NCI-H128 (cell line): ENCODE results near the gene ARHGAP22.

Experiments
- DNase-seq: peaks from one replicate; lab custom pipeline; 2025; ENCODE audit not compliant: unreplicated experiment; lab: John Stamatoyannopoulos, UW

Gene ARHGAP22

DNA sequence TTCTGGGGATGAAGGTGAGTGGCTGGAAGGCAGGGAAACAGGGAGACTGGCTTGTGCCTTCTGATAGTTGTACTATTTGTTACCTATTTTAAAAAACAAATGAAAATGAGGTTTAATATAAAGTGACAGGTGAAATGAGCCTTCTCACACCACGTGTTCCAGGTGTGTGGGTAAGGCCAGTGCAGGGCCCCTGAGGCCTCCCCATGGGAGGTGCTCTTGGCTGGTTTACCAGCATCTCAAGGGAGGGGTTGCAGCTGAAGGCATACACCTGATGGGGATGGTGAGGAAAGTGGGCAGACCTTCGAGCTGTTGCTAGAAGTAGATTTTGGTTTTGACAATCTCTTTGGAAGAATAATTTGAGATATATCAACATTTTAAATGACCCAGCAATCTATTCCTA, 103.6 kb downstream of the ARHGAP22 start:
- DNase-seq: no peak

DNA sequence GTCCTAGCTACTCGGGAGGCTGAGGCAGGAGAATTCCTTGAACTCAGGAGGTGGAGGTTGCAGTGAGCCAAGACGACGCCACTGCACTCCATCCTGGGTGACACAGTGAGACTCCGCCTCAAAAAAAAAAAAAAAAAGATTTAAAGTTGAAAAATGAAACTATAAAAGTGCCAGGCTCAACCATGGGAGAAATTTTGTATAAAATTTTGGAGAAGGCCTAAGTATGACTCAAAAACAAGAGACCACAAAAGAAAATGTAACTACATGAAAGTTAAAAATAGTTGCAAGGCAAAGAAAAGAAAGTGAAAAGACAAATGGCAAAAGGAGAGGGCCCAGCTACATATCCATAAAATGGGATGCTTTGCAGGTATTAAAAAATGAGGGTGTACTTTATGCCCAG, 104.1 kb downstream of the ARHGAP22 start:
- no peak for DNase-seq

DNA sequence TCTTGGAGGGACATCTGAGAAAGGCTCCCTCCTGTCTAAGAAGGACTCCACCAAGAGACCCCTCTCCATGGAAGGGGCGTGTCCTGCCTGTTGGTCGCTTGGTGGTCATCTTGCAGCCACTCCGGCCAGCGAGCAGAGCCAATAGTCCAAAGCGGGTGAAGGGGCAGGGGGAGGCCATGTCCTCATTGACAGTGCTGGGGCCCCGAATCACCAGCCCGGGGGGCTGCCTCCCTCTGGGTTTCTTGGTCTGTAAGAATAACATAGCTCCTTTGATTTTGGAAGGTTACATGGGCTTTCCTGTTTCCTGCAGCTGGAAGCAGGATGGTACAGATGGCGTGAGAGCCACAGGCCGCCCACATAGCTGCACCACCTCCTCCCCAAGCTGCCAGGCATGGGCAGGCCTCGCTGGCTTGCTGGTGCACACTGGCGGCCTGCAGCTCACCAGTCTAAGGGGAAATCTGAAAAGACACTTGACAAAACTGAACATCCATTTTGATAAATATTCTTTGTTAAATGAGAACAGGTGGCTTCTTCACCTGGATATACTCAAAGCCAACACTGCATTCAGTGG, 105.8 kb downstream of the ARHGAP22 start:
- no peak for DNase-seq

GRCh38 chr10:48497780-48498770, 106.8 kb downstream of the ARHGAP22 start:
- no peak for DNase-seq

GRCh38 chr10:48496831-48497779, 107.8 kb downstream of the ARHGAP22 start:
- no peak for DNase-seq

- DNase-seq: no peak
Observed at GRCh38 chr10:48496105-48496830, 108.6 kb downstream of the ARHGAP22 start.

GRCh38 chr10:48495282-48496045, 109.4 kb downstream of the ARHGAP22 start:
- no peak for DNase-seq

DNA sequence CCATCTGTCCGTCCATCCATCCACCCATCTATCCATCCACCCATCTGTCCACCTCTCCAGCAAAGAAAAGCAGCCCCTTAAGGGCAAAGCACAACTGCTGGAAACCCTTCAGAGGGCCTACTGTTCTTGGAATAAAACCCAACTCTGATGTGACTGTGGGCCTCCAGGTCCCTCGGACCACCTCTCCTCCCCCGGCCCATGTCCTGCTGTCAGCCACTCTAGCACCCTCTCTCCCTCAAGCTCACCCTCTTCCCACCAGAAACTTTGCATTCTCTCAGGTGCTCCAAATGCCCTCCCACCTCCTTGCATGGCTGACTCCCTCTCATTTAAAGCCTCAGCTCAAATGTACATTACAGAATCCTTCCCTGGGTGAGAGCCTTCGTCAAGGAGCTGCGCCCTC, 110.3 kb downstream of the ARHGAP22 start:
- no peak for DNase-seq

GRCh38 chr10:48494073-48494472, 110.8 kb downstream of the ARHGAP22 start:
- DNase-seq: no peak

DNA sequence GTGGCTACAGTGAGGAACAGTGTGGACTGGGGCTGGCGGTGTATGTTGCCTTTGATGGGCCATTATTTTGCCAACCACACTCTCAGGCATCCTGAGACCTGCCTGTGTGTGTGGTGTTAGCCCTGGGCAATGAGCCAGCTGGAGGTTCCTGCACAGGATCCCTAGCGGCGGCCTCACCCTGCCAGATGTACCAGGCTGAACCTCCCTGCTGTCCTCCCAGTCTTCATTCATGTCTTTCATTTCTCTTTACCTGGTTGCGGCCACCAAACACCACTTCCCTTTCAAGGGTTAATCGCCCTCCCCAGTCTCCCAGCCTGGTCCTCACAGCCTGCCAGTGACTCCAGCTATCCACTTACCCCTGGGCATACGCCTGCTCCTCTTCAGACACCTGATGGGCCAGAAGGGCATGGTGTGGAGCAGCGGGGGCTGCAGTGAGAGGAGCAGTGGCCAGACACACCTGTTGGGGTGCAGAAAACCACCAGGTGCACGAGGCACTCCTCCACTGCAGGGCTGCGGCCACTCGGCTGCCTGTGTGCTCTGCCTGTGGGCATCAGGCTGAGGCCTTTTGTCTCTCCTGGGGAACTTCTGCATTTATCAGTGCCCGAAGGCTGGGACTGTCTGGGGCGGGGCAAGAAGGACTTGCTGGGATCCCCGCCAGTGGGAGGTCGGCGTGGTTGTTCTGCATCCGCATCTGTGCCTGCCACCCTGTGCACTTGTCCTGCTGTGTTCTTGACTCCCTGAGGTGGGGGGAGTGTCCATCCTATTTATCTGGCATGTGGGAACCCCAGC, 111.6 kb downstream of the ARHGAP22 start:
- no peak for DNase-seq

DNA sequence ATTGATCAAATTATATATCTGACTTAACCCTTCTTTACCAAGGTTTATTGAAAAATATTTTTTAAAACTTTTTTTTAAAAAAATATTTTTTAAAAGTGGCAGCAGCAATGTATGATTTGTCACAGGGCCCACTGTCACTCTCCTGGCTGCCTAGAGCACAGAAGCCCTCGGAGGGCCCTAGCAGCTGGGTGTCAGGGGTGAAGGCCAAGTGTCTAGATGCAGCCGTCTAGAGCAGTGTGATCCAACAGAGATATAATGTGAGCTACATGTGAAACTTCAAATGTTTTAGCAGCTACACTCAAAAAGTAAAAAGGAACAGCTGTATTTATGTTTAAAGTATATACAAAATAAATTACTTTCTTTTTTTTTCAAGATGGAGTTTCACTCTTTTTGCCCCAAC, 112.7 kb downstream of the ARHGAP22 start:
- DNase-seq: no peak

DNA sequence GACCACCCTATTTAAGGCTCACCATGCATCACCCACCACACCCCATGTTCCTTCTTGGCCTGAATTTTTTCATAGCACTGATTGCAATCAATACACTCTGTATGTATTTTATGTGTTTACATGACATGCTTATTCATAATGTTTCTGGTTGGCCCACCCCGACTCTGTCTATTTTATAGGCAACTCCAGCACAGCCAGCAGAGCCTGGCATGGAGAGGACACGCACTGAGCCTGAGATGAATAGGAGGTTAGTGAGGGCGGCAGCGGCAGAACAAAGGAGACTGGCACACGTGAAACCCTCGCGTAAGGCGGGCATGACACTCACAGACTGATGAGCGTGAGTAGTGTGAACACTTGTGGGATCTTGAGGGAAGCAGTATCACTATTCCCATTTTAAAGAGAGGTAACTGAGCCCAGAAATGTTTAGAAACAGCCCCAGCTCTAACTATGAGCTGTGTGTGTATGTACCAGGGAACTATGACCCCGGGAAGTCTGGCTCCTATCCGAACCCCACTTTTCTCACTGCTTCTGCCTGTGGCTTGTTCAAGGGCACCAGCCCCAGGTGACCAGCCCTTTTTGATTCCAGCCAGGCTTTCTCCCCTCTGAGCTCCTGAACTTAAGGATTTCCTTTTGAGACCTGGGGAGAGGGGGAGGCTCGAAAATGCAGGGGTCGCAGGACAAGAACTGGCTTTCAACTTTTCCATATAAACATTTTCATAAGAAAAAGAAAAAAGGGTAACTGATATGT, 113.3 kb downstream of the ARHGAP22 start:
- no peak for DNase-seq

DNA sequence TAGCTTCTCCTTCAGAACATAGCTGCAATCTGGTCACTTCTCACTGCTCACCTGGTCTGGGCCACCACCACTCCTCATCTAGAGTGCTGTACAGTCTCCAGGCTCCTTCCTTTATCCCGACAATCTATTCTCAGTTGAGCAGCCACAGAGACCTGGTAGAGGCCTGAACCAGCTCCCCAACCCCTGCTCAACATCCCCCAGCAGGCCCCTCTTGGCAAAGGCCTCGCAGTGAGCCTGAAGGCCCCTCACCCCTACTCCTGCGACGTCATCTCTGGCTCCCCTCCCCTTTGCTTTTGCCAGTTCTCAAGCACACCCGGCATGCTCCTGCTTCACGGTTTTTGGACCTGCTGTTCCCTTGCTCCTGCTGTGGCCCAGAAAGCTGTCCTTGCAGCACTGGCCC, 113.9 kb downstream of the ARHGAP22 start:
- DNase-seq: no peak

- no peak for DNase-seq
Observed at GRCh38 chr10:48490571-48490940, 114.3 kb downstream of the ARHGAP22 start.

DNA sequence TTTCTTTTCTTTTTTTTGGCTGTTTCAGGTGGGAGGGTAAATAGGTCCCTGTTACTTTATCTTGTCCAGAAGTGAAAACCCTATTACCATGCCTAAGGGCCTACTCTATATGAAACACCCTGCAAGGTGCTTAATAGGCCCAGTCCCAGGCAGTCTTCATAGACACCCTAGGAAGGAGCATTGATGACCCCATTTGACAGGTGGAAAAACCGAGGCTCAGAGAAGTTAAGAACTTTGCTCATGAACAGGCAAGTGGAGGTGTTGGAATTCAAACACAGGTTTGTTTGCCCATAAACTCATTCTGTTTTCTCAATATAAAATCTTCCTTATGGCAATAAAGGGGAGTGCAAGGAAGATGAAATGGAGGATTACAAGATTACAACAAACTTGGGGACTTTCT, 115.8 kb downstream of the ARHGAP22 start:
- no peak for DNase-seq

- no peak for DNase-seq
Observed at GRCh38 chr10:48487244-48487643, 117.6 kb downstream of the ARHGAP22 start.

GRCh38 chr10:48485711-48486110, 119.2 kb downstream of the ARHGAP22 start:
- DNase-seq: no peak

DNA sequence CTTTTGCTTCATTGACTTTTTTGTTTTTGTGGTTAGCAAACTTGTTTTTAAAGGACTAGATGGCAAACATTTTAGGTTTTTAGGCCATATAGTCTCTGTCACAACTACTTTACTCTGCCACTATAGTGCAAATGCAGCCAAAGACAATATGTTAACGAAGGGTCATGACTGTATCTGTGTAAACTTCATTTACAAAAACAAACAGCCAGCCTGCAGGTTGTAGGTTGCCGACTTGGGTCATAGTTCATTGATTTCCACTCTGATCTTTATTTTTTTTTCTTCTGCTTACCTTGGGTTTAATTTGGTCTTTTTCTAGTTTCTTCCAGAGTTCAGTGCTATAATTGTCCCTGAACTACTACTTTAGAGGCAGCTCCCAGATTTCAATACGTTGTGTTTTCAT, 120.0 kb downstream of the ARHGAP22 start:
- DNase-seq: no peak

DNA sequence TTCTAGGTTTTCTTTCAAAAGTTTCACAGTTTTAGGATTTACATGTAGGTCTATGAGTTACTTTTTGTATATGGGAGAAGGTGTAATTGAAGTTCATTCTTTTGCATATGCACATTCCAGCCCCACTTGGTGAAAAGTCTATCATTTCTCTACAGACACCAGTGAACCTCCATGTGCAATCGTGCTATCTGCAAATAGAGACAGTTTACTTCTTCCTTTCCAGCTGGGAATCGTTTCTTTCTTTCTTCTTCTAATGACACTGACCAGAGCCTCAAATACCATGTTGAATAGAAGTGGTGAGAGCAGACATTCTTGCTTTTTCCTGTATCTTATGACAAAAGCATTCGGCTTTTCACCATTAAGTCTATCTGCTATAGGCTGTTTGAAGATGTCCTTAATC, 122.7 kb downstream of the ARHGAP22 start:
- DNase-seq: no peak
